Omental fat pad (tissue), 4 donors: Measurements from ENCODE around the gene MROH2A. TPM values are rescaled to one million over a fixed set of nuclear protein-coding genes. Genes with fewer than 3 reads are reported as not detected.
"Not testable (repeated sequence)": the region's sequence is repeated elsewhere in the genome, so short reads cannot be mapped to it uniquely, and the experiment has no call there.

Experiments
- ATAC-seq: fragments of 150-250 bp; one replicate; pipeline ENCODE4 v1.9.1; 2016; ENCODE audit warnings: mild to moderate bottlenecking, moderate library complexity; ENCODE audit not compliant: low FRiP score
- DNase-seq: peaks from one replicate; pipeline ENCODE4 v3.0.0-alpha.2; 2019; ENCODE audit warnings: low spot score
- CTCF ChIP-seq, 3 donors: fragments of 450-650 bp; IDR thresholded peaks; one replicate each; pipeline ENCODE4 v1.5.1; 2016 to 2017; ENCODE audit warnings: antibody characterized with exemption in 3 of 3, mild to moderate bottlenecking in 3 of 3, moderate library complexity in 2 of 3
- total RNA-seq, 4 donors: library from RNA; depleted of rRNA; stranded (reverse); fragments of >200 nt; gene quantifications; one replicate each; pipeline ENCODE4 v1.1.0, GENCODE V29; 2016

The MROH2A gene
- total RNA-seq, 4 donors from 2014 or later, result not detected

- ATAC-seq, result no peak
- no peak for TF ChIP-seq CTCF (IDR thresholded peaks at IDR 0.05)
- no peak for DNase-seq
Observed at GRCh38 chr2:233745073-233745755, 32.9 kb upstream of the MROH2A start.

GRCh38 chr2:233745838-233746237, 32.3 kb upstream of the MROH2A start:
- DNase-seq, ATAC-seq: not testable (repeated sequence)

GRCh38 chr2:233746475-233747282, 31.5 kb upstream of the MROH2A start:
- no peak for TF ChIP-seq CTCF (IDR thresholded peaks at IDR 0.05)
- no peak for DNase-seq
- ATAC-seq, result peak; percentile 60

- DNase-seq (no peak), ATAC-seq (no peak)
- TF ChIP-seq CTCF (IDR thresholded peaks at IDR 0.05), result no peak
Observed at GRCh38 chr2:233747283-233747544, 30.9 kb upstream of the MROH2A start.

- ATAC-seq, result not testable (repeated sequence)
Observed at GRCh38 chr2:233750689-233751088, 27.4 kb upstream of the MROH2A start.

GRCh38 chr2:233751212-233752009, 26.7 kb upstream of the MROH2A start:
- not testable (repeated sequence) for ATAC-seq, DNase-seq

More at GRCh38 chr2:233750689-233751088, 27.4 kb upstream of the MROH2A start:
- DNase-seq, result not testable (repeated sequence)

- DNase-seq (no peak), ATAC-seq (no peak)
- TF ChIP-seq CTCF (IDR thresholded peaks at IDR 0.05), result no peak
Observed at GRCh38 chr2:233754872-233755611, 23.1 kb upstream of the MROH2A start.

GRCh38 chr2:233756429-233757081, 21.6 kb upstream of the MROH2A start:
- DNase-seq (no peak), ATAC-seq (no peak)
- TF ChIP-seq CTCF (IDR thresholded peaks at IDR 0.05), result no peak
